Mucosa of descending colon (tissue), 3 donors: Measurements from ENCODE around the gene HOXD13. TPM values are rescaled to one million over a fixed set of nuclear protein-coding genes. Genes with fewer than 3 reads are reported as not detected.

ENCODE experiments used
- ATAC-seq: fragments of 200-7000 bp; cut with Tn5 transposase; one replicate; pipeline ENCODE4 v1.9.1; 2020; ENCODE audit warnings: mild to moderate bottlenecking, moderate library complexity
- DNase-seq, 3 donors: peaks; one replicate each; pipeline ENCODE4 v3.0.0-alpha.2; 2020
- H3K36me3 ChIP-seq: fragments of 200-600 bp; one replicate; pipeline ENCODE4 v1.8.0; 2021; ENCODE audit warnings: low read depth, mild to moderate bottlenecking
- H3K4me1 ChIP-seq: fragments of 200-600 bp; one replicate; pipeline ENCODE4 v1.8.0; 2021; ENCODE audit warnings: low read depth, mild to moderate bottlenecking
- H3K4me3 ChIP-seq: fragments of 200-600 bp; one replicate; pipeline ENCODE4 v1.8.0; 2021; ENCODE audit warnings: mild to moderate bottlenecking
- H3K9me3 ChIP-seq: fragments of 200-600 bp; one replicate; pipeline ENCODE4 v1.8.0; 2021; ENCODE audit warnings: mild to moderate bottlenecking
- intact Hi-C, 2 donors: fragments of 100-400 bp; cut with DNase I in 1 of 2; cut with micrococcal nuclease in 1 of 2; formaldehyde crosslinking; loops; one replicate each; pipeline versions ENCODE4 v1.11.0 to v1.11.1; 2022; cut with DNase I, micrococcal nuclease
- total RNA-seq, 3 donors: library from RNA; stranded (reverse); fragmentation: NEBNext Ultra II Directional in 2 of 3; extraction: Animal tissue kit (Norgen Biotek cat#: 25700) in 2 of 3; gene quantifications; one replicate each; pipeline versions ENCODE4 v1.2.1 to v1.2.4, GENCODE V29; 2021 to 2023
- TF ChIP-seq, protein P1 (sequence below): fragments of 200-600 bp; IDR thresholded peaks from one replicate; pipeline ENCODE4 v1.8.0; 2022; ENCODE audit warnings: antibody characterized with exemption, mild to moderate bottlenecking
- donor health status: DM: no; HTN: no; CAD: no; lungs with moderate emphysema.
- donor health status: DM: no; HTN: no; CAD: no.
- donor health status: DM: no; HTN: yes; CAD: no.

Gene HOXD13
- total RNA-seq, 3 donors from 2014 or later: 1.1 to 1.5 TPM; not detected in 1

DNA sequence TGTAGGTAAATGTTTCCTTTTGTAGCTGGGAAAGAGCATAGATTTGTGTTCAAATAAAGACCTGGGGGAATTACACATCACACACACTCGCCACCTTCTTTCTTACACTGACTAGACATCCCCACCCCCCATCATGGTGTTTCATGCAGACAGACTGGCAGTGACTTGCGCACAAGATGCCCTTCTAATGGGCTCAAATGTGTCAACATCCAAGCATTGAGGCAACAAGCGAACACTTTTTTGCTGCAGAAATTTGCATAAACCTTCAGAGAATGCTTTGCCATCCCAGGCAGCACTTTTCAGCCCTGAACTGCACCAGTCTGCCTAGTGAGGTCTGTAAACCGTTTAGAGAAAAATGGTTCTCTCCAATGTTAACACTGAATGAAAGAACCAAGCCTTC, 41.5 kb downstream of the HOXD13 start:
- TF ChIP-seq, protein P1, sequence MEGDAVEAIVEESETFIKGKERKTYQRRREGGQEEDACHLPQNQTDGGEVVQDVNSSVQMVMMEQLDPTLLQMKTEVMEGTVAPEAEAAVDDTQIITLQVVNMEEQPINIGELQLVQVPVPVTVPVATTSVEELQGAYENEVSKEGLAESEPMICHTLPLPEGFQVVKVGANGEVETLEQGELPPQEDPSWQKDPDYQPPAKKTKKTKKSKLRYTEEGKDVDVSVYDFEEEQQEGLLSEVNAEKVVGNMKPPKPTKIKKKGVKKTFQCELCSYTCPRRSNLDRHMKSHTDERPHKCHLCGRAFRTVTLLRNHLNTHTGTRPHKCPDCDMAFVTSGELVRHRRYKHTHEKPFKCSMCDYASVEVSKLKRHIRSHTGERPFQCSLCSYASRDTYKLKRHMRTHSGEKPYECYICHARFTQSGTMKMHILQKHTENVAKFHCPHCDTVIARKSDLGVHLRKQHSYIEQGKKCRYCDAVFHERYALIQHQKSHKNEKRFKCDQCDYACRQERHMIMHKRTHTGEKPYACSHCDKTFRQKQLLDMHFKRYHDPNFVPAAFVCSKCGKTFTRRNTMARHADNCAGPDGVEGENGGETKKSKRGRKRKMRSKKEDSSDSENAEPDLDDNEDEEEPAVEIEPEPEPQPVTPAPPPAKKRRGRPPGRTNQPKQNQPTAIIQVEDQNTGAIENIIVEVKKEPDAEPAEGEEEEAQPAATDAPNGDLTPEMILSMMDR: no peak
- no peak for ATAC-seq
- intact Hi-C loops: no loop called here

DNA sequence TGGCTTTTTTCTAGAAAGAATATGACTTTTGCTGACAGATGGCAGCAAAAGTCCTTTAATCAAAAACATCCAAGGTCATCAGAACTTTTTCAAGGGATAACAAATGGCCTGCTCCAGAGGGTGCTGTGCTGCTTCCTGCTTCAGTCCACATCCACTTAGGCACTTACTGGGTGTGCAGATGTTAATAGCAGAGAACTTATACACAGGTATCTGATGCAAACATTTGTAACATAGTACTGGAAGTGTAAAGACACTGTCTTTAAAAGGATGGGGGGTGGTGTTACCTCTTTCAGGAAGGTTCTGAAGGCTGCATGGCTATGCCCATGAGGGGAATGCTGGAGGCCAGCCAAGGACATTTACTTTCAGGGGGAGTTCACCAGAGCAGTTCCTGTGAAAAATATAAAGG, 42.5 kb downstream of the HOXD13 start:
- TF ChIP-seq, protein P1: no peak
- no peak for ATAC-seq
- no peak overlapping the region for H3K4me3 ChIP-seq
- intact Hi-C loops: no loop called here
- no peaks in the 10 kb centered on the region for H3K9me3 ChIP-seq
- no peak for DNase-seq
- no peaks in the 10 kb centered on the region for H3K4me1 ChIP-seq
- H3K36me3 ChIP-seq: no peaks in the 10 kb centered on the region

More for the DNA sequence above, 41.5 kb downstream of the HOXD13 start:
- no peak for DNase-seq
- no peaks in the 10 kb centered on the region for H3K9me3 ChIP-seq
- H3K36me3 ChIP-seq: no peaks in the 10 kb centered on the region
- peaks cover 4% of the 10 kb centered on the region for H3K4me1 ChIP-seq
- H3K4me3 ChIP-seq: no peak overlapping the region

DNA sequence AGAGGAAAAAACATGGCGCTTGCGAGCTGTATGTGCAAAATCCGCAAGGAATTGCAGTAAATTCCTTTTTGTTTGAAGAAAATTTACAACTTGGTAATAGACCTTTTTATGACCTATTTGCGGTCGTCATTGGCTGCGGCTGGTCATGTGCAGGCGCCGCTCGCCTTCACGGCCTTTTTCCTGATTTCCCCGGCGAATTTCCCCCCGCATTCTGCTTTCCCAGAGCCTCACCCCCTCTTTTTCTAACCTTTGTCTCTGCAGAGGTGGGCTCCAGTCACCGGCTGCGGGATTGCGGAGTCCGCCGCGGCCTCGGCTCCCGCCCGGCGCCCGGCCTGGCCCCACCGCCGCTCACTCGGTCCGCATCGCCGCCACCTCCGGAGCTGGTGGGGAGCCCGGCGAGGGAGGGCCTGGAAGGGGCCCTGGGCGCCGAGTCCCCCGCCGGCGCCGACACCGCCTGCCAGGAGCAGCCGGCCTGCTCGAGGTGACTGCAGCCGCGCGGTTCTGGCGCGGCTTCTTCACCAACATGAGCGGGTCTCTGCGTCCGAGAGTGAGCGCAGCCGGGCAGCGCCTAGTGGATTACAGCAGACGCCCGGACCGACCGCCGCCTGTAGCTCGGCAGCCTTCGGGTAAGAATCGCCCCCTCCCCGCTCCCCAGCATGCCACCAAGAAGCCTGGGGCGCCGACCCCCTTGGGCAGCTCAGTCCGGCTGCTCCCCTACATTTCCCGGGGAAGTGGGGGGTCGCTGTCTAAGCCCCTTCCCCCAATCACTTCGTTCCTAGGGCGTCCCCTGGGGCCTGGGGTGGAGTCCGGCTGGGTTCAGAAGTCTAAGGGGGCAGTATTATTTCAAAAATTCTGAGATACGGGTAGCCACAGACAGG, 44.1 kb downstream of the HOXD13 start:
- Histone ChIP-seq H3K4me3 (peak overlapping the region; percentile 56), H3K36me3 (no peaks in the 10 kb centered on the region), H3K9me3 (no peaks in the 10 kb centered on the region), H3K4me1 (no peaks in the 10 kb centered on the region)
- intact Hi-C loops: no loop called here
- TF ChIP-seq, protein P1: no peak
- DNase-seq (peak in 2 of 3 donors; percentile 69 to 75), ATAC-seq (peak; percentile 65)

DNA sequence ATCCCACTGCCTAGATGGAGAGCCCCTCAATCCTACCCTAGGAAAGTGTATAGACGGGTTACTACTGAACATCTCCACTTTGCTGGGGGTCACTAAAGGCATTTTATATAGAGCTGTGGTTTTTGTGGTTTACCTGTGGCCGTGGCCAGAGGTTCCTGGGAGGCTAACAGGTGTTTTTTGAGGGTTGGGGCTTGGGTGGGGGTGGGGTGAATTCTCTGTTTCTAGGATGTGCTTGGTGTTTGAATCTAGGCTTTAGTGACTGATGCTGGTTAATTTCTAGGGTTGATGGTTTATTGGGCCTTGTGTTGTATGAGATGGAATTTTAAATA, 44.7 kb downstream of the HOXD13 start:
- DNase-seq: no peak
- intact Hi-C loops: no loop called here
- no peaks in the 10 kb centered on the region for H3K9me3 ChIP-seq
- H3K4me1 ChIP-seq: no peaks in the 10 kb centered on the region
- TF ChIP-seq, protein P1: no peak
- no peak for ATAC-seq
- no peaks in the 10 kb centered on the region for H3K36me3 ChIP-seq
- H3K4me3 ChIP-seq: peak overlapping the region; percentile 56

DNA sequence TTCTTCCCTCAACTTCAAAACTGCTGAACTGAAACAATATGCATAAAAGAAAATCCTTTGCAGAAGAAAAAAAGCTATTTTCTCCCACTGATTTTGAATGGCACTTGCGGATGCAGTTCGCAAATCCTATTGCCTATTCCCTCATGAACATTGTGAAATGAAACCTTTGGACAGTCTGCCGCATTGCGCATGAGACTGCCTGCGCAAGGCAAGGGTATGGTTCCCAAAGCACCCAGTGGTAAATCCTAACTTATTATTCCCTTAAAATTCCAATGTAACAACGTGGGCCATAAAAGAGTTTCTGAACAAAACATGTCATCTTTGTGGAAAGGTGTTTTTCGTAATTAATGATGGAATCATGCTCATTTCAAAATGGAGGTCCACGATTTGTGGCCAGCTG, 45.4 kb downstream of the HOXD13 start:
- ATAC-seq (no peak), DNase-seq (no peak)
- H3K36me3 ChIP-seq: no peaks in the 10 kb centered on the region
- intact Hi-C loops: no loop called here
- no peak overlapping the region for H3K4me3 ChIP-seq
- H3K9me3 ChIP-seq: no peaks in the 10 kb centered on the region
- no peaks in the 10 kb centered on the region for H3K4me1 ChIP-seq
- TF ChIP-seq, protein P1: no peak
